ENCODE measurements around the gene ARHGAP10.

DNA sequence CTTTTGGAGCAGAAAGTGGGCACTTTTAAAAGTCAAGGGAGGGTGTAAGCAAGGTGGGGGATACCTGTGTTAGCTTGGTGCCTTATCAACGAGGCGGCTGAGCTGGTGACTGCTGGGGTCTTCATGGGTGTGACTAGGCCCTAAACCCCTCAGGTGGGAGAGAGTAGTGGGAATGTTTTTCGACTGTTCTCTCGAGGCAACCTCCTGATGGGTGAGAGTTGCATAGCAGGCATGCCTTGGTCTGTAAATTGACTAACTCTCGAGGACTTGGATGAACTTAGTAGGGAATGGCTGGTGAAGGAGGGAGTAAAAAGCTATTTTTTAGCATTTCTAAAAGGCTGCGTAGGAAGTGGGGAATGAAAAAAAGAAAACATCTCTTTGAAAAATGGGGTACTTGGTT, 80.0 kb downstream of the ARHGAP10 start:
- TF ChIP-seq, protein P1, sequence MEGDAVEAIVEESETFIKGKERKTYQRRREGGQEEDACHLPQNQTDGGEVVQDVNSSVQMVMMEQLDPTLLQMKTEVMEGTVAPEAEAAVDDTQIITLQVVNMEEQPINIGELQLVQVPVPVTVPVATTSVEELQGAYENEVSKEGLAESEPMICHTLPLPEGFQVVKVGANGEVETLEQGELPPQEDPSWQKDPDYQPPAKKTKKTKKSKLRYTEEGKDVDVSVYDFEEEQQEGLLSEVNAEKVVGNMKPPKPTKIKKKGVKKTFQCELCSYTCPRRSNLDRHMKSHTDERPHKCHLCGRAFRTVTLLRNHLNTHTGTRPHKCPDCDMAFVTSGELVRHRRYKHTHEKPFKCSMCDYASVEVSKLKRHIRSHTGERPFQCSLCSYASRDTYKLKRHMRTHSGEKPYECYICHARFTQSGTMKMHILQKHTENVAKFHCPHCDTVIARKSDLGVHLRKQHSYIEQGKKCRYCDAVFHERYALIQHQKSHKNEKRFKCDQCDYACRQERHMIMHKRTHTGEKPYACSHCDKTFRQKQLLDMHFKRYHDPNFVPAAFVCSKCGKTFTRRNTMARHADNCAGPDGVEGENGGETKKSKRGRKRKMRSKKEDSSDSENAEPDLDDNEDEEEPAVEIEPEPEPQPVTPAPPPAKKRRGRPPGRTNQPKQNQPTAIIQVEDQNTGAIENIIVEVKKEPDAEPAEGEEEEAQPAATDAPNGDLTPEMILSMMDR (IDR thresholded peaks at IDR 0.05; ENCODE audit: low read depth, low read length): no peak
- no peak for TF ChIP-seq POLR2A (IDR thresholded peaks at IDR 0.05; ENCODE audit: extremely low read depth, insufficient read length)
- TF ChIP-seq, protein P2, sequence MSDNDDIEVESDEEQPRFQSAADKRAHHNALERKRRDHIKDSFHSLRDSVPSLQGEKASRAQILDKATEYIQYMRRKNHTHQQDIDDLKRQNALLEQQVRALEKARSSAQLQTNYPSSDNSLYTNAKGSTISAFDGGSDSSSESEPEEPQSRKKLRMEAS (IDR thresholded peaks at IDR 0.05; ENCODE audit: low read depth, low read length): no peak
- no peak for TF ChIP-seq MYC (IDR thresholded peaks at IDR 0.05; ENCODE audit: low read depth, low read length)

Data from NB4 (cell line).